WTC11 (cell line): ENCODE results near the gene MBNL1. TPM values are rescaled to one million over a fixed set of nuclear protein-coding genes. Genes with fewer than 3 reads are reported as not detected.

Experiments
- ATAC-seq: fragments of 200-7000 bp; cut with Tn5 transposase; 2 replicates; pipeline ENCODE4 v1.10.0; 2021; ENCODE audit warnings: mild to moderate bottlenecking, moderate library complexity
- CTCF ChIA-PET: fragments of 300-600 bp; sonication (Branson Sonifier 250); formaldehyde crosslinking; loops from one replicate; lab custom pipeline; 2021; ENCODE audit warnings: antibody characterized with exemption; lab: Charles Lee
- POLR2A ChIA-PET: fragments of 350-600 bp; sonication (Branson Sonifier 250); formaldehyde crosslinking; loops from one replicate; lab custom pipeline; 2021; ENCODE audit warnings: antibody characterized with exemption; lab: Charles Lee
- DNase-seq: peaks from one replicate; pipeline ENCODE4 v3.0.0; 2021; ENCODE audit warnings: low spot score
- H3K27ac Mint-ChIP-seq: 2 replicates; pipeline ENCODE4 v1.8.0; 2021; ENCODE audit warnings: mixed read lengths
- H3K27me3 Mint-ChIP-seq: 2 replicates; pipeline ENCODE4 v1.8.0; 2021; ENCODE audit warnings: low read depth, mild to moderate bottlenecking, moderate library complexity, mixed read lengths
- H3K36me3 Mint-ChIP-seq: 2 replicates; pipeline ENCODE4 v1.8.0; 2021; ENCODE audit warnings: mixed read lengths
- H3K4me1 Mint-ChIP-seq: 2 replicates; pipeline ENCODE4 v1.8.0; 2022; ENCODE audit warnings: mixed read lengths
- H3K4me3 Mint-ChIP-seq: 2 replicates; pipeline ENCODE4 v1.8.0; 2021; ENCODE audit warnings: mild to moderate bottlenecking, moderate library complexity, mixed read lengths
- H3K9me3 Mint-ChIP-seq: 2 replicates; pipeline ENCODE4 v1.8.0; 2021; ENCODE audit warnings: mixed read lengths
- E2F4 ChIP-seq: sonication (generic); formaldehyde crosslinking; IDR thresholded peaks from 2 replicates; pipeline ENCODE4 v1.8.1; 2022; ENCODE audit warnings: low read depth, mild to moderate bottlenecking, moderate library complexity, missing genetic modification reagents, borderline replicate concordance
- FOXP1 ChIP-seq: sonication (generic); formaldehyde crosslinking; IDR thresholded peaks from 2 replicates; pipeline ENCODE4 v1.8.0; 2022; ENCODE audit warnings: missing genetic modification reagents, mild to moderate bottlenecking, moderate library complexity, borderline replicate concordance
- GRHL2 ChIP-seq: fragments of 250-450 bp; sonication (Bioruptor Pico); IDR thresholded peaks from 2 replicates; pipeline ENCODE4 v1.8.0; 2022; ENCODE audit warnings: mild to moderate bottlenecking, moderate library complexity; ENCODE audit not compliant: insufficient replicate concordance, severe bottlenecking
- GTF2I ChIP-seq: fragments of 250-450 bp; sonication (Bioruptor Pico); conservative IDR thresholded peaks from 2 replicates; pipeline ENCODE4 v1.4.0; 2021; ENCODE audit warnings: mild to moderate bottlenecking
- IRF2 ChIP-seq: sonication (generic); formaldehyde crosslinking; IDR thresholded peaks from 2 replicates; pipeline ENCODE4 v1.8.0; 2022; ENCODE audit warnings: low read depth, missing genetic modification reagents, borderline replicate concordance
- MXD4 ChIP-seq: fragments of 250-450 bp; sonication (Bioruptor Pico); IDR thresholded peaks from 2 replicates; pipeline ENCODE4 v1.8.0; 2021; ENCODE audit warnings: mild to moderate bottlenecking, moderate library complexity, borderline replicate concordance
- NFE2L1 ChIP-seq: sonication (generic); formaldehyde crosslinking; IDR thresholded peaks from 2 replicates; pipeline ENCODE4 v1.8.1; 2023; ENCODE audit warnings: missing genetic modification reagents
- NFYB ChIP-seq: sonication (generic); formaldehyde crosslinking; conservative IDR thresholded peaks from 2 replicates; pipeline ENCODE4 v1.8.0; 2022; ENCODE audit warnings: low read depth, missing genetic modification reagents
- NR1H2 ChIP-seq: sonication (generic); formaldehyde crosslinking; IDR thresholded peaks from 2 replicates; pipeline ENCODE4 v1.9.0; 2021; ENCODE audit warnings: mild to moderate bottlenecking, moderate library complexity, missing genetic modification reagents
- OVOL2 ChIP-seq: fragments of 250-450 bp; sonication (Bioruptor Pico); IDR thresholded peaks from 2 replicates; pipeline ENCODE4 v1.9.0; 2021; ENCODE audit warnings: mild to moderate bottlenecking, borderline replicate concordance
- PRRX2 ChIP-seq: fragments of 250-450 bp; sonication (Bioruptor Pico); IDR thresholded peaks from 2 replicates; pipeline ENCODE4 v1.8.0; 2021; ENCODE audit warnings: mild to moderate bottlenecking
- RELA ChIP-seq: sonication (generic); formaldehyde crosslinking; IDR thresholded peaks from 2 replicates; pipeline ENCODE4 v1.8.1; 2022; ENCODE audit warnings: missing genetic modification reagents, mild to moderate bottlenecking, borderline replicate concordance
- SMAD4 ChIP-seq: sonication (generic); formaldehyde crosslinking; IDR thresholded peaks from 2 replicates; pipeline ENCODE4 v1.8.0; 2022; ENCODE audit warnings: mild to moderate bottlenecking, missing genetic modification reagents
- USF2 ChIP-seq: sonication (generic); formaldehyde crosslinking; IDR thresholded peaks from 2 replicates; pipeline ENCODE4 v1.8.1; 2023; ENCODE audit warnings: mild to moderate bottlenecking, missing genetic modification reagents, moderate library complexity
- ZNF121 ChIP-seq: sonication (generic); formaldehyde crosslinking; IDR thresholded peaks from 2 replicates; pipeline ENCODE4 v1.8.0; 2023; ENCODE audit warnings: missing genetic modification reagents
- ZNF396 ChIP-seq: fragments of 250-450 bp; sonication (Bioruptor Pico); IDR thresholded peaks from 2 replicates; pipeline ENCODE4 v1.8.0; 2021; ENCODE audit warnings: mild to moderate bottlenecking, moderate library complexity, borderline replicate concordance
- total RNA-seq: library from RNA; stranded (reverse); gene quantifications from 3 replicates; pipeline ENCODE4 v1.2.3, GENCODE V29; 2021
- TF ChIP-seq, protein P1 (sequence below): sonication (generic); formaldehyde crosslinking; IDR thresholded peaks from 2 replicates; pipeline ENCODE4 v1.8.1; 2023; ENCODE audit warnings: mild to moderate bottlenecking, missing genetic modification reagents
- TF ChIP-seq, protein P2 (sequence below): fragments of 250-450 bp; sonication (Bioruptor Pico); IDR thresholded peaks from 2 replicates; pipeline ENCODE4 v1.9.0; 2021; ENCODE audit warnings: mild to moderate bottlenecking, borderline replicate concordance
- TF ChIP-seq, protein P3 (sequence below): sonication (generic); formaldehyde crosslinking; IDR thresholded peaks from 2 replicates; pipeline ENCODE4 v1.8.0; 2022; ENCODE audit warnings: mild to moderate bottlenecking, missing genetic modification reagents
- TF ChIP-seq, protein P4 (sequence below): fragments of 250-450 bp; sonication (Bioruptor Pico); IDR thresholded peaks from 2 replicates; pipeline ENCODE4 v1.9.0; 2021; ENCODE audit warnings: moderate library complexity, mild to moderate bottlenecking, inconsistent platforms, borderline replicate concordance
- TF ChIP-seq, protein P5 (sequence below): fragments of 250-450 bp; sonication (Bioruptor Pico); IDR thresholded peaks from 2 replicates; pipeline ENCODE4 v1.9.0; 2021; ENCODE audit warnings: mild to moderate bottlenecking
- TF ChIP-seq, protein P6 (sequence below): sonication (generic); formaldehyde crosslinking; IDR thresholded peaks from 2 replicates; pipeline ENCODE4 v1.8.1; 2022; ENCODE audit warnings: mild to moderate bottlenecking, missing genetic modification reagents, moderate library complexity, borderline replicate concordance

The MBNL1 gene
- total RNA-seq, 1 experiment from 2014 or later: 20.4 TPM

DNA sequence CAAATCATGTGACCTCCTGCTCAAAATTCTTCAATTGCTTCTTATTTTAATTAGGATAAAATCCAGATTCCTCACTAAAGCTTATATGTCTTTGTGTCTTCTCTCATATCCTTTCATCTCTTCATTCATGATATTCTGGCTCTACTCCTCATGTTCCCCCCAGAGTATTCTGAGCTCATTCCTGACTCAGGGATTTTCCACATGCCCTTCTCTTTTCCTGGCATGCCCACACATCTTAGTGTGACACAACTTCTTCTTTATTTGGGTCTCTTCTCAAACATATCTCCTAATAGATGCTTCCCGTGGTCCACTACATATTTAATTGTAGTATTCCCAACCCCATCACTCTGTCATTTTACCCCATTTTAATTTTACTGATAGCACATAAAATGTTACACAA lies 15.2 kb upstream of the MBNL1 start:
- Mint-ChIP-seq H3K9me3 (peaks cover 5% of the 10 kb centered on the region), H3K4me3 (no peak overlapping the region), H3K27ac (no peak overlapping the region), H3K36me3 (no peaks in the 10 kb centered on the region)
- no peak for ATAC-seq
- ChIA-PET POLR2A (no interaction called here), CTCF (no interaction called here)
- TF ChIP-seq, protein P1, sequence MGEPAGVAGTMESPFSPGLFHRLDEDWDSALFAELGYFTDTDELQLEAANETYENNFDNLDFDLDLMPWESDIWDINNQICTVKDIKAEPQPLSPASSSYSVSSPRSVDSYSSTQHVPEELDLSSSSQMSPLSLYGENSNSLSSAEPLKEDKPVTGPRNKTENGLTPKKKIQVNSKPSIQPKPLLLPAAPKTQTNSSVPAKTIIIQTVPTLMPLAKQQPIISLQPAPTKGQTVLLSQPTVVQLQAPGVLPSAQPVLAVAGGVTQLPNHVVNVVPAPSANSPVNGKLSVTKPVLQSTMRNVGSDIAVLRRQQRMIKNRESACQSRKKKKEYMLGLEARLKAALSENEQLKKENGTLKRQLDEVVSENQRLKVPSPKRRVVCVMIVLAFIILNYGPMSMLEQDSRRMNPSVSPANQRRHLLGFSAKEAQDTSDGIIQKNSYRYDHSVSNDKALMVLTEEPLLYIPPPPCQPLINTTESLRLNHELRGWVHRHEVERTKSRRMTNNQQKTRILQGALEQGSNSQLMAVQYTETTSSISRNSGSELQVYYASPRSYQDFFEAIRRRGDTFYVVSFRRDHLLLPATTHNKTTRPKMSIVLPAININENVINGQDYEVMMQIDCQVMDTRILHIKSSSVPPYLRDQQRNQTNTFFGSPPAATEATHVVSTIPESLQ (CRISPR knock-in tag): no peak
- TF ChIP-seq IRF2: no peak
- TF ChIP-seq, protein P2, sequence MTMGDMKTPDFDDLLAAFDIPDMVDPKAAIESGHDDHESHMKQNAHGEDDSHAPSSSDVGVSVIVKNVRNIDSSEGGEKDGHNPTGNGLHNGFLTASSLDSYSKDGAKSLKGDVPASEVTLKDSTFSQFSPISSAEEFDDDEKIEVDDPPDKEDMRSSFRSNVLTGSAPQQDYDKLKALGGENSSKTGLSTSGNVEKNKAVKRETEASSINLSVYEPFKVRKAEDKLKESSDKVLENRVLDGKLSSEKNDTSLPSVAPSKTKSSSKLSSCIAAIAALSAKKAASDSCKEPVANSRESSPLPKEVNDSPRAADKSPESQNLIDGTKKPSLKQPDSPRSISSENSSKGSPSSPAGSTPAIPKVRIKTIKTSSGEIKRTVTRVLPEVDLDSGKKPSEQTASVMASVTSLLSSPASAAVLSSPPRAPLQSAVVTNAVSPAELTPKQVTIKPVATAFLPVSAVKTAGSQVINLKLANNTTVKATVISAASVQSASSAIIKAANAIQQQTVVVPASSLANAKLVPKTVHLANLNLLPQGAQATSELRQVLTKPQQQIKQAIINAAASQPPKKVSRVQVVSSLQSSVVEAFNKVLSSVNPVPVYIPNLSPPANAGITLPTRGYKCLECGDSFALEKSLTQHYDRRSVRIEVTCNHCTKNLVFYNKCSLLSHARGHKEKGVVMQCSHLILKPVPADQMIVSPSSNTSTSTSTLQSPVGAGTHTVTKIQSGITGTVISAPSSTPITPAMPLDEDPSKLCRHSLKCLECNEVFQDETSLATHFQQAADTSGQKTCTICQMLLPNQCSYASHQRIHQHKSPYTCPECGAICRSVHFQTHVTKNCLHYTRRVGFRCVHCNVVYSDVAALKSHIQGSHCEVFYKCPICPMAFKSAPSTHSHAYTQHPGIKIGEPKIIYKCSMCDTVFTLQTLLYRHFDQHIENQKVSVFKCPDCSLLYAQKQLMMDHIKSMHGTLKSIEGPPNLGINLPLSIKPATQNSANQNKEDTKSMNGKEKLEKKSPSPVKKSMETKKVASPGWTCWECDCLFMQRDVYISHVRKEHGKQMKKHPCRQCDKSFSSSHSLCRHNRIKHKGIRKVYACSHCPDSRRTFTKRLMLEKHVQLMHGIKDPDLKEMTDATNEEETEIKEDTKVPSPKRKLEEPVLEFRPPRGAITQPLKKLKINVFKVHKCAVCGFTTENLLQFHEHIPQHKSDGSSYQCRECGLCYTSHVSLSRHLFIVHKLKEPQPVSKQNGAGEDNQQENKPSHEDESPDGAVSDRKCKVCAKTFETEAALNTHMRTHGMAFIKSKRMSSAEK (CRISPR knock-in tag): no peak
- TF ChIP-seq ZNF396 (CRISPR knock-in tag): no peak
- no peak for TF ChIP-seq USF2
- no peak for TF ChIP-seq GTF2I (CRISPR knock-in tag)
- TF ChIP-seq E2F4: no peak
- no peak for TF ChIP-seq FOXP1 (CRISPR knock-in tag)
- TF ChIP-seq, protein P3, sequence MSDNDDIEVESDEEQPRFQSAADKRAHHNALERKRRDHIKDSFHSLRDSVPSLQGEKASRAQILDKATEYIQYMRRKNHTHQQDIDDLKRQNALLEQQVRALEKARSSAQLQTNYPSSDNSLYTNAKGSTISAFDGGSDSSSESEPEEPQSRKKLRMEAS (CRISPR knock-in tag): no peak
- TF ChIP-seq, all 79 proteins: peak for 0
- no peaks in the 10 kb centered on the region for H3K4me1 Mint-ChIP-seq
- DNase-seq: no peak
- H3K27me3 Mint-ChIP-seq: no peaks in the 10 kb centered on the region

GRCh38 chr3:152254041-152254440 lies 14.7 kb upstream of the MBNL1 start:
- Mint-ChIP-seq H3K9me3 (peaks cover 5% of the 10 kb centered on the region), H3K27ac (no peak overlapping the region), H3K36me3 (no peaks in the 10 kb centered on the region), H3K4me1 (no peaks in the 10 kb centered on the region), H3K27me3 (no peaks in the 10 kb centered on the region), H3K4me3 (no peak overlapping the region)
- POLR2A ChIA-PET: no interaction called here
- TF ChIP-seq NFE2L1 (CRISPR knock-in tag) (no peak), MXD4 (CRISPR knock-in tag) (no peak), GRHL2 (no peak), SMAD4 (CRISPR knock-in tag) (no peak), NR1H2 (CRISPR knock-in tag) (no peak), PRRX2 (CRISPR knock-in tag) (no peak), RELA (CRISPR knock-in tag) (no peak), ZNF121 (CRISPR knock-in tag) (no peak), NFYB (CRISPR knock-in tag) (no peak), OVOL2 (CRISPR knock-in tag) (no peak)
- TF ChIP-seq, protein P4, sequence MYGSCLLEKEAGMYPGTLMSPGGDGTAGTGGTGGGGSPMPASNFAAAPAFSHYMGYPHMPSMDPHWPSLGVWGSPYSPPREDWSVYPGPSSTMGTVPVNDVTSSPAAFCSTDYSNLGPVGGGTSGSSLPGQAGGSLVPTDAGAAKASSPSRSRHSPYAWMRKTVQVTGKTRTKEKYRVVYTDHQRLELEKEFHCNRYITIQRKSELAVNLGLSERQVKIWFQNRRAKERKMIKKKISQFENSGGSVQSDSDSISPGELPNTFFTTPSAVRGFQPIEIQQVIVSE (CRISPR knock-in tag): no peak
- TF ChIP-seq, protein P5, sequence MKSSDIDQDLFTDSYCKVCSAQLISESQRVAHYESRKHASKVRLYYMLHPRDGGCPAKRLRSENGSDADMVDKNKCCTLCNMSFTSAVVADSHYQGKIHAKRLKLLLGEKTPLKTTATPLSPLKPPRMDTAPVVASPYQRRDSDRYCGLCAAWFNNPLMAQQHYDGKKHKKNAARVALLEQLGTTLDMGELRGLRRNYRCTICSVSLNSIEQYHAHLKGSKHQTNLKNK (CRISPR knock-in tag): no peak
- TF ChIP-seq, protein P6, sequence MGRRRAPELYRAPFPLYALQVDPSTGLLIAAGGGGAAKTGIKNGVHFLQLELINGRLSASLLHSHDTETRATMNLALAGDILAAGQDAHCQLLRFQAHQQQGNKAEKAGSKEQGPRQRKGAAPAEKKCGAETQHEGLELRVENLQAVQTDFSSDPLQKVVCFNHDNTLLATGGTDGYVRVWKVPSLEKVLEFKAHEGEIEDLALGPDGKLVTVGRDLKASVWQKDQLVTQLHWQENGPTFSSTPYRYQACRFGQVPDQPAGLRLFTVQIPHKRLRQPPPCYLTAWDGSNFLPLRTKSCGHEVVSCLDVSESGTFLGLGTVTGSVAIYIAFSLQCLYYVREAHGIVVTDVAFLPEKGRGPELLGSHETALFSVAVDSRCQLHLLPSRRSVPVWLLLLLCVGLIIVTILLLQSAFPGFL (CRISPR knock-in tag): no peak
- no peak for ATAC-seq
- no peak for DNase-seq
- CTCF ChIA-PET: no interaction called here
